IMR-90 (cell line): Measurements from ENCODE around the gene SLC39A11. TPM values are rescaled to one million over a fixed set of nuclear protein-coding genes. Genes with fewer than 3 reads are reported as not detected.
"Not testable (repeated sequence)": the region's sequence is repeated elsewhere in the genome, so short reads cannot be mapped to it uniquely, and the experiment has no call there.

Experiments
- ATAC-seq: fragments of 200-7000 bp; cut with Tn5 transposase; 2 replicates; pipeline ENCODE4 v1.9.1; 2020; ENCODE audit warnings: low read depth, mild to moderate bottlenecking, moderate library complexity
- BruUV-seq: library from RNA; stranded (reverse); fragments of 400-500 nt; replicated peaks from 2 replicates; lab custom pipeline; 2021; lab: Mats Ljungman, UMichigan
- CTCF ChIA-PET: fragments of 300-600 bp; formaldehyde crosslinking; extraction: SDS; loops from one replicate; lab custom pipeline; 2021; ENCODE audit warnings: antibody characterized with exemption; lab: Yijun Ruan, JAX
- POLR2A ChIA-PET: fragments of 300-600 bp; sonication (Branson Sonifier 250); formaldehyde crosslinking; loops from one replicate; lab custom pipeline; 2022; ENCODE audit warnings: antibody characterized with exemption; ENCODE audit not compliant: unreplicated experiment; lab: Charles Lee
- DNase-seq: peaks from one replicate; pipeline ENCODE4 v3.0.0; 2013
- H2AFZ ChIP-seq: replicated peaks from 2 replicates; pipeline ENCODE3; 2013; ENCODE audit warnings: low read length, mild to moderate bottlenecking; ENCODE audit not compliant: poor library complexity
- H2AK5ac ChIP-seq: 2 replicates; pipeline ENCODE4 v1.6.1; 2013; ENCODE audit warnings: low read depth, low read length, inconsistent platforms
- H2AK9ac ChIP-seq: replicated peaks from 2 replicates; pipeline ENCODE3; 2013; ENCODE audit warnings: mild to moderate bottlenecking, low read depth, low read length, moderate library complexity; ENCODE audit not compliant: poor library complexity
- H2BK120ac ChIP-seq: 2 replicates; pipeline ENCODE4 v1.6.1; 2013; ENCODE audit warnings: low read depth, low read length, inconsistent platforms
- H2BK15ac ChIP-seq: 3 replicates; pipeline ENCODE4 v1.6.1; 2013; ENCODE audit warnings: low read depth, low read length, inconsistent platforms
- H2BK20ac ChIP-seq: 2 replicates; pipeline ENCODE4 v1.6.1; 2013; ENCODE audit warnings: low read depth, mild to moderate bottlenecking, inconsistent platforms, low read length, moderate library complexity
- H2BK5ac ChIP-seq: 2 replicates; pipeline ENCODE4 v1.6.1; 2013; ENCODE audit warnings: mild to moderate bottlenecking, low read depth, low read length, inconsistent platforms; ENCODE audit not compliant: poor library complexity, severe bottlenecking
- H3K14ac ChIP-seq: replicated peaks from 2 replicates; pipeline ENCODE4 v1.6.1; 2013; ENCODE audit warnings: low read depth, low read length, inconsistent platforms
- H3K18ac ChIP-seq: 2 replicates; pipeline ENCODE4 v1.6.1; 2013; ENCODE audit warnings: low read depth, low read length, control low read depth
- H3K23ac ChIP-seq: 2 replicates; pipeline ENCODE4 v1.6.1; 2013; ENCODE audit warnings: low read depth, low read length, inconsistent platforms
- H3K27ac ChIP-seq: 2 replicates; pipeline ENCODE4 v1.5.1; 2013; ENCODE audit warnings: mild to moderate bottlenecking, control low read depth, low read length; ENCODE audit not compliant: insufficient read depth
- H3K27me3 ChIP-seq: 2 replicates; pipeline ENCODE4 v1.6.1; 2013; ENCODE audit warnings: low read length; ENCODE audit not compliant: control insufficient read depth, insufficient read depth
- H3K36me3 ChIP-seq: 2 replicates; pipeline ENCODE4 v1.6.1; 2013; ENCODE audit warnings: low read length, mixed read lengths; ENCODE audit not compliant: control insufficient read depth, insufficient read depth
- H3K4ac ChIP-seq: 2 replicates; pipeline ENCODE4 v1.6.1; 2013; ENCODE audit warnings: low read depth, low read length, inconsistent platforms
- H3K4me1 ChIP-seq: 2 replicates; pipeline ENCODE4 v1.6.1; 2013; ENCODE audit warnings: low read length, mixed read lengths; ENCODE audit not compliant: control insufficient read depth, insufficient read depth
- H3K4me2 ChIP-seq: 2 replicates; pipeline ENCODE4 v1.6.1; 2013; ENCODE audit warnings: low read depth, mild to moderate bottlenecking, control low read depth, low read length, moderate library complexity
- H3K4me3 ChIP-seq: 2 replicates; pipeline ENCODE4 v1.5.1; 2013; ENCODE audit warnings: low read depth, mild to moderate bottlenecking, control low read depth, low read length, moderate library complexity; ENCODE audit not compliant: insufficient read depth
- H3K56ac ChIP-seq: 2 replicates; pipeline ENCODE4 v1.6.1; 2013; ENCODE audit warnings: low read length, inconsistent platforms; ENCODE audit not compliant: insufficient read depth; ENCODE audit errors: extremely low read depth
- H3K79me1 ChIP-seq, 2 experiments: 2 replicates each; pipeline ENCODE4 v1.6.1; 2013; ENCODE audit warnings: low read length in 2 of 2, inconsistent platforms in 1 of 2, low read depth in 1 of 2
- H3K9ac ChIP-seq: 2 replicates; pipeline ENCODE4 v1.6.1; 2013; ENCODE audit warnings: low read depth, low read length, control low read depth
- H3K9me1 ChIP-seq: 2 replicates; pipeline ENCODE4 v1.6.1; 2013; ENCODE audit warnings: low read length, inconsistent platforms; ENCODE audit not compliant: insufficient read depth
- H3K9me3 ChIP-seq: 2 replicates; pipeline ENCODE4 v1.6.1; 2013; ENCODE audit warnings: low read length; ENCODE audit not compliant: control insufficient read depth, insufficient read depth
- H4K20me1 ChIP-seq: 2 replicates; pipeline ENCODE4 v1.6.1; 2013; ENCODE audit warnings: low read length, inconsistent platforms; ENCODE audit not compliant: insufficient read depth
- H4K5ac ChIP-seq: 2 replicates; pipeline ENCODE4 v1.6.1; 2013; ENCODE audit warnings: mild to moderate bottlenecking, low read depth, low read length, control low read depth
- H4K8ac ChIP-seq, 2 experiments: 2 replicates each; pipeline ENCODE4 v1.6.1; 2013; ENCODE audit warnings: low read depth in 2 of 2, low read length in 2 of 2, control low read depth in 1 of 2, inconsistent platforms in 1 of 2
- H4K91ac ChIP-seq: 2 replicates; pipeline ENCODE4 v1.6.1; 2013; ENCODE audit warnings: low read depth, low read length, inconsistent platforms; ENCODE audit not compliant: insufficient read depth
- MAZ ChIP-seq: IDR thresholded peaks from 2 replicates; pipeline ENCODE4 v1.6.1; 2012; ENCODE audit warnings: low read depth, mild to moderate bottlenecking, low read length, improper control_type of control experiment, moderate library complexity, borderline replicate concordance
- WGBS, 2 experiments: methylation state at CpG; one replicate each; pipeline versions ENCODE4 v1.1.5 to v1.1.7; 2013; ENCODE audit warnings: missing lambda C conversion rate in 2 of 2; ENCODE audit not compliant: insufficient read length in 1 of 2; ENCODE audit errors: extremely low coverage in 2 of 2; 5-methylcytosine and 5-hydroxymethylcytosine counted together
- dilution Hi-C: fragments of 300-500 bp; cut with HindIII; formaldehyde crosslinking; loops from one replicate; pipeline ENCODE4 v1.14.3; 2018; ENCODE audit warnings: low sequenced_read_pairs; ENCODE audit not compliant: unreplicated experiment
- in situ Hi-C: fragments of 300-500 bp; cut with MboI; formaldehyde crosslinking; loops from 3 replicates; pipeline ENCODE4 v1.14.3; 2019; ENCODE audit warnings: low sequenced_read_pairs, inconsistent platforms, mixed read lengths
- intact Hi-C: fragments of 100-400 bp; cut with micrococcal nuclease; formaldehyde crosslinking; loops from 2 replicates; pipeline ENCODE4 v1.10.0; 2022
- polyA plus RNA-seq, 3 experiments: library from polyadenylated mRNA; depleted of rRNA; stranded (reverse); fragments of >200 nt; gene quantifications; 2 replicates each; pipeline ENCODE4 v1.2.3, GENCODE V29; 2012; ENCODE audit warnings: low replicate concordance in 1 of 3
- total RNA-seq: library from RNA; depleted of rRNA; stranded (reverse); fragments of >200 nt; gene quantifications from 2 replicates; pipeline ENCODE4 v1.2.3, GENCODE V29; 2012

SLC39A11 gene
- total and polyA plus RNA-seq, 2 of the 4 experiments (the other 2 are of a cell fraction) = 8.8 to 14.3 TPM

GRCh38 chr17:72782985-72783701 lies 309.3 kb downstream of the SLC39A11 start:
- H3K36me3 ChIP-seq = no peaks in the 10 kb centered on the region
- H3K27me3 ChIP-seq = no peaks in the 10 kb centered on the region
- H4K91ac ChIP-seq = no peak overlapping the region
- no peak overlapping the region for H4K5ac ChIP-seq
- no peak for DNase-seq
- no peak overlapping the region for H2BK120ac ChIP-seq
- peaks cover 4% of the 10 kb centered on the region for H3K4me1 ChIP-seq
- no peaks in the 10 kb centered on the region for H3K9me1 ChIP-seq
- H2AK9ac ChIP-seq = no peak overlapping the region
- no peak overlapping the region for H2BK5ac ChIP-seq
- no peaks in the 10 kb centered on the region for H3K9me3 ChIP-seq
- no peak overlapping the region for H4K8ac ChIP-seq
- no peak overlapping the region for H2AFZ ChIP-seq
- in situ Hi-C loops (no loop called here), dilution Hi-C loops (no loop called here), intact Hi-C loops (no loop called here)
- WGBS, 2 experiments = 73% methylated on average over 2 of the region's 6 CpGs; no CpG with 5 or more reads in 1 of the 2 experiments
- ATAC-seq = no peak
- H3K4ac ChIP-seq = no peak overlapping the region
- no peak overlapping the region for H3K23ac ChIP-seq
- H3K79me1 ChIP-seq = no peaks in the 10 kb centered on the region
- CTCF ChIA-PET = no interaction called here
- H4K20me1 ChIP-seq = no peaks in the 10 kb centered on the region
- no peak overlapping the region for H2AK5ac ChIP-seq
- TF ChIP-seq MAZ = no peak
- no peak overlapping the region for H3K4me3 ChIP-seq
- POLR2A ChIA-PET = no interaction called here
- no peak overlapping the region for H3K27ac ChIP-seq
- no peak overlapping the region for H3K18ac ChIP-seq
- H3K14ac ChIP-seq = no peak overlapping the region
- H3K9ac ChIP-seq = no peak overlapping the region
- H2BK15ac ChIP-seq = no peak overlapping the region
- H3K56ac ChIP-seq = no peak overlapping the region
- no peak overlapping the region for H3K4me2 ChIP-seq
- BruUV-seq = no TSS peak
- no peak overlapping the region for H2BK20ac ChIP-seq

GRCh38 chr17:72782437-72782836 lies 310.1 kb downstream of the SLC39A11 start:
- WGBS, 2 experiments = no CpG with 5 or more reads among the region's 5 CpGs
- POLR2A ChIA-PET = not testable (repeated sequence)

More at GRCh38 chr17:72782437-72782836, 310.1 kb downstream of the SLC39A11 start:
- H3K9me1 ChIP-seq, H3K4me3 ChIP-seq, CTCF ChIA-PET, in situ Hi-C loops, H3K36me3 ChIP-seq, BruUV-seq, intact Hi-C loops, H3K18ac ChIP-seq, H4K91ac ChIP-seq, H4K5ac ChIP-seq, H3K4ac ChIP-seq, H3K27ac ChIP-seq, H3K79me1 ChIP-seq, H3K9me3 ChIP-seq, H2BK120ac ChIP-seq, H2AFZ ChIP-seq, H3K56ac ChIP-seq, dilution Hi-C loops, H3K4me1 ChIP-seq, H3K4me2 ChIP-seq, DNase-seq, H2AK5ac ChIP-seq, H2AK9ac ChIP-seq, H3K27me3 ChIP-seq, ATAC-seq, H2BK15ac ChIP-seq, H2BK20ac ChIP-seq, H4K20me1 ChIP-seq, H4K8ac ChIP-seq, H3K9ac ChIP-seq, H3K14ac ChIP-seq, H2BK5ac ChIP-seq, H3K23ac ChIP-seq: not testable (repeated sequence)
